HG02642 (cell line): Measurements from ENCODE around the gene STX12.
A peak's percentile ranks its signal among the peaks of the same experiment; 100 is the strongest.

Experiments used
- ATAC-seq: cut with Tn5 transposase; IDR thresholded peaks from one replicate; pipeline ENCODE4 v1.9.1; 2021; ENCODE audit warnings: mild to moderate bottlenecking; ENCODE audit not compliant: unreplicated experiment, poor library complexity

The STX12 gene

DNA sequence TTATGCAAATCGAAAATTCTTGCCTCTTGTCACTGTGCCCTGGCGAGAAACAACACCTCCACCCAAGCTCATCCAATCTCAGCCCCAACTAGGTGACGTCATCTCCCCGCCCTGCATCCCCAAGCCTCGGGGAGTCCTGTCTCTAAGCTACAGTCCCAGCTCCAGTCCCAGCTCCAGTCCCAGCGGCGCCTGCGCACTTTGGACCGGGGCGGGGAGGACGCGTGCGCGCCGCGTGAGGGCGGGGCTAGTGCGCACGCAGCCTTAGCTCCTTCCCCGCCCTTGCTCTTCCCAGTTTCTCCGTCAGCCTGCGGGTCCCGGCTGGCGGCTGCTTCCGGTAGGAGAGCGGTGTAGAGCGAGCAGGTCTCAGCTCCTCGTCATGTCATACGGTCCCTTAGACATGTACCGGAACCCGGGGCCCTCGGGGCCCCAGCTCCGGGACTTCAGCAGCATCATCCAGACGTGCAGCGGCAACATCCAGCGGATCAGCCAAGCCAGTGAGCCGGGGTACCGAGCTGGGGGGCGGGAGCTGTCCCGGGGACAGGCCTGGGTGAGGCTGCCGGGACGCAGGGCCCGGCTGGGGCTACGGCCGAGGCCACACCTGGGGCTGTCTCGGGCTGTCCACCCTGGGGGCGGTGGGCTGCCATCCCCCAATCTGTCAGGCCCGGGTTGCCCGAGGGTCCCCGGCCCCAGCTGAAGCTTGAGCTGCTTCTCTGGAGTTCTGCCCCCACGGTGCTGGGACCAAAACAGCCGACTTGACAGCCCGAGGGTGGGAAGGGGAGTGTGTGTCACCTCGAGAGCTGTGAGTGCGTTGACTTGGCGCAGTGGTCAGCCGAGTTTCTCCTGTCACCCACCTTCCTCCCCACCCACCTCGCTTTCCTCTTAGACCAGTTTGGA lies at the start of gene STX12:
Gene STX12 (plus strand): TSS at position 288 of the 894 bp plus-strand sequence. CDS start 89 bp downstream, at position 377.
- peak; percentile 95 for ATAC-seq

DNA sequence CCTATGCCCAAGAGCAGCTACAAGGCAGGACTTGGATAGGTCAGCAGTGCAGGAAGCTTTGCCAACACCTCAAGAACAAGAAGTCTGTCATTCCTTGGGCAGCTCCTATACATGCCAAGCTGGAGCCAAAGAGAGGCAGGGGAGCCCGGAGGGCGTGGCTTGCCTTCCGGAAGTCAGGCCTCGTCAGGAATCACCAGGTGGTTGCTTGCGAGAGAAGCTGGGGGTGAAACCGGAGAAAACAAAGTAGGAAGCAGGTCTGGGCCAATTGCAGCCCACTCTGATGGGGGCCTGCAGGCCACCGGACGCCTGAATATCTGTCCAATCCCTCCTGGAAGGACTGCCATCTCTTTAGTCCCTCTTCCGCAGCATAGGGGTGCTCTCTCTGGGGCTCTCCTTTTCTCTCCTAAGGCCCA lies 48.1 kb upstream of the STX12 start:
- ATAC-seq, result no peak

DNA sequence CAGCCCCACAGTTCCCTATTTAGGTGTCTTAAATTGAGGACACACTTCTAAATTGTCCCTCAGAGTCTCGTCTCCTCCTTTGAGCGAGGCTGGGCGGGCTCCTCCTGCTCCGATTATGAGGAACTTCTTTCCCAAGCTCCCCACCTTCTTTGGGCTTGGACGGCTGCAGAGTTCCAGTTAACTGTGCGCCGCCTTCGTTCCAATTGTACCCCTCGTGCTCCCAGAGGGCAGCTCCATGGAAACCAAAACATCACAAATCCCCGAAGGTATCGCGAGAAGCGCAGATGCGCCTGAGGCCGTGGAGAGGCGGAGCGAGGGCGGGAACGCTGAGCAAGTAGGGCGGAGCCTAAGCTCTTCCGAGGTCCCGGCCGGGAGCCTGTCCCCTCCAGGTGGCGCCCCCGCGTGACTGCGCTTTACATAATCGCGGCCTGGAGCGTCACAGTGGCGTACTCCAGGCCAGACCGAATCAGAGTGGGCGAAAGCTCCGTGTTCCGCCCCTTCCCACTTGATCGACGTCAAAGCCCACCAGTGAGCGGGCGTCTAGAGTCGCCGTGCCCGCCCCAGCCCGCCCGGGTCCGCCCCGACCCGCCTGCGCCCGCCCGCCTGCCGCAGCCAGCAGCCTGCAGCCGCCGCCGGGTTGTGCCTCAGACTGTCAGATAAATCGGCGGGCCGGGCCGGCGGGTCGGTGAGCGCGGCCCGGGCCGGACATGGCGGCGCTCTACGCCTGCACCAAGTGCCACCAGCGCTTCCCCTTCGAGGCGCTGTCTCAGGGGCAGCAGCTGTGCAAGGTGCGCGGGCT lies 47.4 kb upstream of the STX12 start, which contains the start of gene FAM76A:
Gene FAM76A (plus strand): TSS at position 588 of the 799 bp plus-strand sequence. CDS start 120 bp downstream, at position 708.
- peak; percentile 94 for ATAC-seq

DNA sequence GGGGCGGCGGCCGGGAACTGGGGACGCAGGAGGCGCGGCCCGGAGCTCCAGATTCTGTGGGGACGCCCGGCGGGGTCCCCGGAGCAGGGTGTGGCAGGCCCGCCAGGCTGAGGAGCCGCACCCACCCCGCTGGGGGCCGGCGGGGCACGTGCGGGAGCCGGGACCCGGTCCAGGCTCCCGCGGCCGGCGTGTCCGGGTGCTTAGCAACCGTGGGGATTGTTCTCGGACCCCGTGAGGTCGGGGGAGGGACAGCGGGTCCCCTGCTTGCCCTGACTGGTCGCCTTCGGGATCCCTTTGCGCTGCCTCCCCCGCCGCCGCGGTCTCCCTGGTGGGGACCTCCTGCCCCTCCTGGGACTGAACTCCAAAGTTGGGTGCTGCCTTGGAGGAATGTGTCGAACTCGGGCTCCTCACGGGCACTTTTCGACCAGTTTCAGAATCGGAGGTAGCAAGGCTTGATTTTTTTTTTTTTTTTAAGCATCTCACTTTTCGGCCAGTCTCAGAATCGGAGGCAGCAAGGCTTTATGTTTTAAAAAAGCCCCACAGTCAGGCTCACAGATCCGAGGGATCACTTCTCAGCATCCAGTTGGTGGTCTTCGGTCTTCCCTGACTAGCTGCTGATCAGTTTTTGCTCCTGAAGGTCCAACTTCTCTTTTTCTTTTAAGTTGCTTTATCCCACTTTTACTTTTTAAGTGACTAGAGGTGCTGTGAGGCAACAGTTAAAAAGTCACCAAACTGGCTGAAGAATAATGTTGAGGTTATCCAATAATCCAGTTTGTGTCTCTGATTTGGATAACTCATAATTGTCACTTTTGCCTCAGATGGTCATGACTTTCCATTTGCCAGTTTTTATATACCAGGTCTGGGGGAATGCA lies 46.6 kb upstream of the STX12 start:
- peak; percentile 31 for ATAC-seq

DNA sequence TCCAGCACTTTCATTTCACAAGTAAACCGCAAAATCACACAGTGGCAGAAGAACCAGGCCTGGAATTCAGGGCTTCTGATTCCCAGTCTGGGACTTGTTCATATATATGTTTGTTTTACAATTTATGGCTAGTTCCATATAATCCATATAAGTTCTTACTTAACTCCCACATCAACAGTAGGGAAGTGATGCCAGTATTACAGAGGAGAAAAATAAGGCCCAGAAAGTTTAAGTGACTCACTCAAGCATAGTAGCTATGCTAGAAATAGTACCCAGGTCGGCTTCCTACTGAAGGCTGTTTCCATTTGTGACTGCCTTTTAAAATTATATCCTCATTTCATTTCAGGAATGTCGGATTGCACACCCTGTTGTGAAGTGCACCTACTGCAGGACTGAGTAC lies 45.9 kb upstream of the STX12 start:
- no peak for ATAC-seq

DNA sequence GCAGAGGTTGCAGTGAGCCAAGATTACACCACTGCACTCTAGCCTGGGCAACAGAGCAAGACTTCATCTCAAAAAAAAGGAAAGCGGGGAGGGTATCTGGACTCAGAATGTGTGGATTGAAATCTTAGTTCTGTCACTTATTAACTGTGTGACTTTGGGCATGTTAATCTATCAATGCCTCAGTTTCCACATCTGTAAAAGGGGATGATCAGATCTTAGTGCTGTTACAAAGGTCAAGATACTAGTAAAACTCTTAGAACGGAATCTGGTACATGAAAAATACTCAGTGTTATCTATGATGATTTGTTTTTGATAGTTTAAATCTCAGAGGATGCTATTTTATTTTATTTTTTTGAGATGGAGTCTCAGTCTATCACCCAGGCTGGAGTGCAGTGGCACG lies 36.8 kb upstream of the STX12 start:
- ATAC-seq, result no peak

DNA sequence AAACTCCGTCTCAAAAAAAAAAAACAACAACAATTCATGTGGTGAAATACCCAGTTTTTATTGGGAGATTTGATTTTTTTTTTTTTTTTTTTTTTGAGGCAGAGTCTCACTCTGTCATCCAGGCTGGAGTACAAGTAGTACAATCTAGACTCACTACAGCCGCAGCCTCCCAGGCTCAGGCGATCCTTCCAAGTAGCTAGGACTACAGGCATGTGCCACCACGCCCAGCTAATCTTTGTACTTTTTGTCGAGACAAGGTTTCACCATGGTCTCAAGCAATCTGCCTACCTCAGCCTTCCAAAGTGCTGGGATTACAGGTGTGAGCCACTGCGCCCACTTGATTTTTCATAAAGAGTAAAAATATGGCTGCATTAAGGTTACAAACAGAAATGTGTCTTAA lies 31.9 kb upstream of the STX12 start:
- ATAC-seq, result no peak

DNA sequence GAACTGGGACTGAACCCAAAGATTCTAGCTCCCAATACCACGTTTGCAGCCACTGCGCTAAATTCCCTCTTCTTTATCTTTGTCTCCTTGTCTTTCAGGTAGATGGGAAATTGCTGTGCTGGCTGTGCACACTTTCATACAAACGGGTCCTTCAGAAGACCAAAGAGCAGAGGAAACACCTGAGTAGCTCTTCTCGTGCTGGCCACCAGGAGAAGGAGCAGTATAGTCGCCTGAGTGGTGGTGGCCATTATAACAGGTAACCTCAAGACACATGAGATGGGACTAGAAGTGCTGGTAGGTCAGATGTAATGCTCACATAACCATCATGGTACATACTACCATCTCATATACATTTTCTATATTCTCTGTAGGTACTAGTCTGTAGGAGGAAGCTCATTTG lies 28.5 kb upstream of the STX12 start:
- ATAC-seq, result no peak

DNA sequence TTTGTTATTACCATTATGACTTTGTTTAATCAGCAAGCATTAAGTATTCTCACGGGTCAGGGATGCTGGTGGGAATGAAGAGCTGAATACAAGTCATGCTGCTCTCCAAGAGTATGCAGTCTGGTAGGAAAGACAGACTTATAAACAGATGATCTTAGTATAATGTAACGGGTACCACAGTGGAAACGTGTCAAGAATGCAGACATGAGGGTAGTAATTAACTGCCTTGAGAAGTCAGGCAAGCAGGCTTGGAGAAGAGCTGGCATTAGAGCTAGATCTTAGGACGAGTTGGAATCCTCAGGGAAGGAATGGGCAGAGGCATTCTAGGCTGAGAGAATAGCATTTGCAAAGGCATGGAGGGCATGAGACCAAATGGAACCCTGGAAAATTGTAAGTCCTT lies 27.6 kb upstream of the STX12 start:
- ATAC-seq, result no peak

DNA sequence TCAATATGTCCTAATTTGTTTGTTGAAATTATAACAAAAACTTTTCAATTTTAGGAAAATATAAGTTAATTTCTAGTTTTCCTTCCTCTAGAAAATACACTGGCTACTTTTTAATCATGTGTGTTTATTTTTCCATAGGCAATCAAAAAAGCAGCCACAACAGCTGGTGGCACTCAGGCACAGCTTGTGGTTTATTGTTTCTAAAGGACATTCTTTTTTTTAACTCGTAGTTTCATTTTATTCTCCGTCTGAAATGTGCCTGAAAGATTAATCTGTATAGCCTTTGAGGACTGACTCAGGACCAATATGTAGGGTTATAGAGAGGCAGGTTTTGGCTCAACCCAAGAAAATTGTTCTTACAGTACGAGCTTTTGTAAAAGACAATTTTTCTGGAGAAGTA lies 20.7 kb upstream of the STX12 start:
- ATAC-seq, result no peak

DNA sequence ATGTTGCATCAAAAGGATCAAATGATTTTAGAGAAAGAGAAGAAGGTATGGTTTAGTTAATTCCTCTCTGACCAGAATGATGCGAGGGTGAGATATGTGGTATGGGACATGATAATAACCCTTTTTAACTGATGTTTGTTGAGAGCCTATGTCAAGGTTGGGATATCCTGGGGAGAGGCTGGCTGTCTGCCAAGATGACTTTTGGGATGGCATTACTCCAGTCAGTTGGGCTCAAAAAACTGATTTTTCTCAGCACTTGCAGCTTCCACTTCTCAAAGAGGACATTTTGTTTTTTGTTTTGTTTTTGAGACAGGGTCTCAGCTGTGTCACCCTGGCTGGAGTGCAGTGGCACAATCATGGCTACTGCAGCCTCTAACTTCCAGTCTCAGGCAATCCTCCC lies 17.7 kb upstream of the STX12 start:
- no peak for ATAC-seq

DNA sequence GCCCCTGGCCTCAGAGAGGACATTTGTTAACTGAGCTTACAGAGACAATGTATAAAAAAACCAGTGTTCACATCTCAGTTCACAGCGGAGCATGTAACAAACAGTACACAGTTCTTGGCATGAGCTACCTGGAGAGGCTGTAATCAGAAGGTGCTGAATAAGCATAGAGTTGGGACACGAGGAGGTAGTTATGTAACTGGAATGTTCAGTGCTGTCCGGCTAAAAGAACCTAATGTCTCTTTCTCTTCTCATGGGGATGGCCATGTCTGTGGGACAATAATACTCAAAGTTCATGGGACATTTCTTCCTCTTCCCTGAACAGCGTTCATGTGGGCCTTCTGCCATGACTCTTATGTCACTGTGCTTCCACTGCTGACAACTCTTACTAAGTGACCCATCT lies 17.2 kb upstream of the STX12 start:
- ATAC-seq, result no peak

DNA sequence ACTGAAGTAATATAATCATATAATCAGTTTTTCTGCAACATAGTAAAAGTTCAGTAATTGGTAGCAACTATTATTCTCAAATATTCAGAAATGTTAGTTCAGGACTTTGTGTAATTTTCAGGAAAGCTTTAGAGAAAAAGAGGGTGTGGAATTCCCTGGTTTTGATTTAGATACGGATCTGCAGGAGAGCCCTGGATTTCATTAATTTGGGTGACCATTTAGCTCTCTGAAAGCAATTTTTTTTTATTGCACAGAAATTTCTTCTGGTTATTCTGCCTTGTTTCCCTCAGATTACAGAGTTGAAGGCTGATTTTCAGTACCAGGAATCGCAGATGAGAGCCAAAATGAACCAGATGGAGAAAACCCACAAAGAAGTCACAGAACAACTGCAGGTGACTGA lies 13.8 kb upstream of the STX12 start:
- no peak for ATAC-seq

DNA sequence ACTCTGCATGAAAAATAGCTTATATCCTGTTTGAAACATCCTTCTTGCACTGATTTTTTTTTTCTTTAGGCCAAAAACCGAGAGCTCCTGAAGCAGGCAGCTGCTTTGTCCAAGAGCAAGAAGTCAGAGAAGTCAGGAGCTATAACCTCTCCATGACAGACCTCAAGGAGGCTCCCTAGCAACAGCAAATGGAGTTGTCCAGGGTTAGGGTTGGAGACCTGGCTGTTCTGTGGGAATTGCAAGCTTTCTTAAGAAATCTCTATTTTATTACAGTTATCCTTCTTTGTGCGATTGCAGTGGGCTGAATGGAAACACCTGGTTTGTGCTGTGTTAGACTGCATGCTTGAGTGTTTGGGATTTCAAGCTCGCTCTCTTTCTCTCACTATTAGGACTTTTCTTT lies 12.6 kb upstream of the STX12 start:
- no peak for ATAC-seq

DNA sequence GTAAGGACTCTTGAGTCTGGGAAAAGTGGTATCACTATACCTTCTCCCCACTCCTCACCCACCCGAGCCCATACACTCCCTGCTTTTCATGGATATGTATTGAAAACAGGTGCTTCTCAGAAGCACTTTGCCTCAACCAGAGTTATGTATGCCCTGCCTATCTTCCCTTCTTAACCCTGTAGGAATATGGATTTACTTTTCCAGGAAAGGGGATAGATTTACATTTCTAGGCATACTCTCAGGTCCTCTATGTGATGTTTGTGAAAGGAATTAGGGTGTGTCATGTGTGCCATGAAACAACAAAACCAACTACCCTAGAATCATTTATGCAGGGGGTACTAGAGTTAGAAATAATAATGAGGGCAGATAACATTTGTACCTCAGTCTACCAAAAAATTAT lies 11.0 kb upstream of the STX12 start:
- no peak for ATAC-seq

DNA sequence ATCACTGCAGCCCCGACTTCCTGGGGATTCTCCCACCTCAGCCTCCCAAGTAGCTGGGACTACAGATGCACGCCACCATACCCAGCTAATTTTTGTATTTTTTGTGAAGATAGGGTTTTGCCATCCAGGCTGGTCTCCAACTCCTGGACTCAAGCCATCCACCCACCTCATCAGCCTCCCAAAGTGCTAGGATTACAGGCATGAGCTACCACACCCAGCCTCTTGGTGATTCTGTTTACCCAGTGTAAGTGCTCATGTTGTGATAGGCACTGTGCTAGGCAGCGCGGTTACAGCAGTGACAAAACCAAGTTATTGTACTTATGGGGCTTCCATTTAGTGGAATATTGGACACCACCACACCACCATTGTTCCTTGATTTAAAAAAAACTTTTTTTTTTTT lies 9.7 kb upstream of the STX12 start:
- ATAC-seq, result no peak

DNA sequence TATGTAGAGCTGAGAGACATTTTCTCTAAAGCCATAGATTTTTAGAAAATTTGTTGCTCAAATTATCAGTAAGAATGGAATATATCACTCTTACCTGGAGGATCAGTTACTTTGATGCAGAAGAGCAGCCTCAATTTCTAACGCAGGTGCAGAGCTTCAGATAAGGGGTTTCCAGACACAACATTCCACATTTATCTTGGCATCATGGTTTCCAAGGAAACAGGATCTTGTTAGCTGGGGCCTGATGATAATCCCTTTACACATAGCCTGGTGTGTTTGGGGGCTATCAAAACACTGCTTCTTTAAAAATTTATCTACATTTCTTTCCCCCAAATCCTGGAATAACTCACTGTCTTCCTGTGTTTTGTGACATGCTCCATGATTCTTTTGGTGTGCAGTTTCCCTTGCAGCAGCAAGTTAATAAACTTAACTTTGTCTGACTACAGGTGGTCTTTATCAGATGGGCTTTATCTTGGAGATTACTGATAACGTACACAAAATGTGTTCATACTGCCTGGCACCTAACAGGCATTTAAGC lies 2.7 kb upstream of the STX12 start:
- ATAC-seq, result no peak

DNA sequence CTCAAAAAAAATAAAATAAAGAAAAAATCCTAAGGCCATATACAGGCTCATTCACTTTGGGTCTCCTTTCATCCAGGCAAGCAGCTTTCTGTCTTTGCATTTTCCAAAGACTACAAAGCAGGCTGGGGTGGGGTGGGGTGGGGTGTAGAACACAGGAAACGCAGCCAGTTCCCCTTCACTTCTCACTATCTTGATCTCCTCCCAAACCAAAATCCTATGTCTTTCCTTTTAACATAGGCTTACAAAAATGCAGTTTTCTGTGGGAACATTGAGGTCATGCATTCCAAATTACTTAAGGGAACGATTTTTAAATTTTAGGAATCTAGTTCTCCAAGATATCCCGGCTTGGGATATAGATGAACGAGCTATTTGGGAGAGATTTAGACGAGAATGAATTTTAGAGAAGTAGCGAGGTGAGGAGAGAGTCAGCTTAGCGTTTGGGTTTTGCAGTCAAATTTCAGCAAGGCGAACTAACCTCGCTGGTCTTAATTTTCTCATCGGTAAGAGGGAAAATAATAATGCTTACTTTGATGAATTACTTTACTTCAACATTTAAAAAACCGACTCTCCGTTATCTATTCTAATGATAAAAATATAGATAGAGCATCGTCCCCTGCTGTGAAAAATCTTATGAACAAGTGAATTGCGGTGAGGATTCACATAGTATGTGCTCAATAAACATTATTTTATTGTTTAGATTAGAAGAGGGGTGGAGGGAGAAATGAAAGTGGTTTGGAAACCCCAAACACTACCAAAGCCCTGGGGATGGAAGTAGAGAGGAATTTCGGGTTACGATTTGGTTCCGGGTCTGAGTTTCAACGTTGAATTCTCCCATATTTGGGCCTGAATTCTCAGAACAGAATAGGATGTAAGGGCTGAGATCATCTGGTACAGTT lies 735 bp upstream of the STX12 start:
- no peak for ATAC-seq

DNA sequence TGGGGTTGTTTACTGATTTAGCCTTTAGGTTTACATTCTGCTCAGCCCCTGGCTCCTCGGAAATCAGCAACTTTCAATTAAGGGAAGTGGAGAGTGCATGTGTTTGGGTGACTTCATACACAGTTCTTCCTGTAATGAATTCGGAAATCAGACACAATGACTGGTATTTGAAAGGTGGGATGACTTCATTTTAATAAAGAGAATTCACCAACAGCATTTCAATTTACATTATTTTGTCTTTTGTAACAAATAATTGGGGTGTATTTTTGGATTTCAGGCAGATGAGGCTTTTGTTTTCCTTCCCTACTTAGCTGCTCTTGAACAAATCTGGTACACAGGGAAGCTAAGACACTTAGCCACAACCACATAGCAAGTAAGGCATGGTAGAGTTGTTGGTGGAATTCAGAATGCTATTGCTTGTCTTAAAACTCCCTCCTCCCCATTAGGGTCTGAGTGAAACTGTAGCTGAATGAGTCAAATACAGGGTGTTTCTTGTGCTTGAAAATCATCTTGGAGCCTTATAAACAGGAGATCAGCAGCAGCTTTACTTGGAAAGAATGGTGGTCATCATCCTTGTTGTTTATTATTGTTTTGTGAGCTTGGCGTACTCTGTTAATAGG lies 917 bp downstream of the STX12 start:
- no peak for ATAC-seq
